Right ventricle myocardium inferior (tissue), 1 donor: ENCODE measurements around the gene CGB7. TPM values are rescaled to one million over a fixed set of nuclear protein-coding genes. Genes with fewer than 3 reads are reported as not detected.
A peak's percentile ranks its signal among the peaks of the same experiment; 100 is the strongest.
"Not testable (repeated sequence)": the region's sequence is repeated elsewhere in the genome, so short reads cannot be mapped to it uniquely, and the experiment has no call there.

ENCODE experiments used
- ATAC-seq: fragments of 200-7000 bp; cut with Tn5 transposase; one replicate; pipeline ENCODE4 v1.9.1; 2020; ENCODE audit warnings: mild to moderate bottlenecking, moderate library complexity
- DNase-seq: peaks from one replicate; pipeline ENCODE4 v3.0.0; 2021; ENCODE audit errors: missing footprints
- intact Hi-C: fragments of 100-400 bp; cut with DNase I; formaldehyde crosslinking; loops from one replicate; pipeline ENCODE4 v1.11.0; 2022
- total RNA-seq: library from RNA; stranded (reverse); fragmentation: NEBNext Ultra II Directional; extraction: Animal tissue kit (Norgen Biotek cat#: 25700); gene quantifications from one replicate; pipeline ENCODE4 v1.2.1, GENCODE V29; 2021
- donor health status: DM: no; HTN: yes; CAD: no; lungs with severe emphysema.

CGB7 gene
- total RNA-seq, 1 donor from 2014 or later = not detected

- ATAC-seq = no peak
- DNase-seq = no peak
- intact Hi-C loops = loop anchor here (10.0 kb wide), 2 partner anchors 684 to 906 kb away; partner anchors contain the start of genes AP2A1, LIG1, TSKS and ZSWIM9
These were observed 23.7 kb upstream of the CGB7 start for GRCh38 chr19:49081273-49081672.

GRCh38 chr19:49080392-49080791, 22.8 kb upstream of the CGB7 start:
- DNase-seq = no peak
- no peak for ATAC-seq
- intact Hi-C loops = loop anchor here (10.0 kb wide), 2 partner anchors 684 to 906 kb away; partner anchors contain the start of genes AP2A1, LIG1, TSKS and ZSWIM9

GRCh38 chr19:49074869-49075268, 17.3 kb upstream of the CGB7 start:
- not testable (repeated sequence) for ATAC-seq
- peak; percentile 84 for DNase-seq
- intact Hi-C loops = loop anchor here (5.0 kb wide), 1 partner anchor 132 kb away; no protein-coding TSS in a partner anchor

GRCh38 chr19:49073514-49074378, 16.2 kb upstream of the CGB7 start:
- intact Hi-C loops = no loop called here
- DNase-seq (no peak), ATAC-seq (peak; percentile 38)

GRCh38 chr19:49071860-49072547, 14.5 kb upstream of the CGB7 start:
- intact Hi-C loops = no loop called here
- no peak for DNase-seq
- ATAC-seq = no peak

GRCh38 chr19:49070416-49070815, 12.9 kb upstream of the CGB7 start:
- intact Hi-C loops = no loop called here
- ATAC-seq = no peak
- DNase-seq = no peak

GRCh38 chr19:49069026-49069425, 11.5 kb upstream of the CGB7 start:
- intact Hi-C loops = no loop called here
- ATAC-seq = no peak
- DNase-seq = no peak

- no peak for ATAC-seq
- no peak for DNase-seq
- intact Hi-C loops = no loop called here
These were observed 10.0 kb upstream of the CGB7 start for GRCh38 chr19:49067554-49067953.

GRCh38 chr19:49065905-49066512, 8.5 kb upstream of the CGB7 start:
- ATAC-seq = no peak
- intact Hi-C loops = no loop called here
- no peak for DNase-seq

- DNase-seq (no peak), ATAC-seq (peak; percentile 20)
- intact Hi-C loops = no loop called here
These were observed 7.4 kb upstream of the CGB7 start, which contains the start of gene NTF4 for GRCh38 chr19:49064768-49065611. NTF4 (minus strand) TSS chr19:49064818; CDS start chr19:49061997, 2,821 bp downstream.

- DNase-seq (no peak), ATAC-seq (no peak)
- intact Hi-C loops = no loop called here
These were observed 6.6 kb upstream of the CGB7 start for GRCh38 chr19:49064029-49064629.

- ATAC-seq = no peak
- intact Hi-C loops = no loop called here
- no peak for DNase-seq
These were observed 3.9 kb upstream of the CGB7 start for GRCh38 chr19:49061445-49061844.

GRCh38 chr19:49061000-49061399, 3.5 kb upstream of the CGB7 start:
- no peak for DNase-seq
- ATAC-seq = no peak
- intact Hi-C loops = no loop called here

- intact Hi-C loops = no loop called here
- no peak for ATAC-seq
These were observed 1.5 kb upstream of the CGB7 start for GRCh38 chr19:49059053-49059452.

GRCh38 chr19:49058562-49058961, 1.0 kb upstream of the CGB7 start:
- ATAC-seq (no peak), DNase-seq (no peak)

More at GRCh38 chr19:49059053-49059452, 1.5 kb upstream of the CGB7 start:
- no peak for DNase-seq

GRCh38 chr19:49056902-49057596, 500 bp downstream of the CGB7 start:
- DNase-seq, intact Hi-C loops, ATAC-seq: not testable (repeated sequence)

More at GRCh38 chr19:49058562-49058961, 1.0 kb upstream of the CGB7 start:
- intact Hi-C loops = no loop called here

GRCh38 chr19:49056101-49056901, 1.2 kb downstream of the CGB7 start:
- intact Hi-C loops = no loop called here

More at GRCh38 chr19:49056101-49056901, 1.2 kb downstream of the CGB7 start:
- peak; percentile 90 for ATAC-seq
- DNase-seq = peak; percentile 74
